ENCODE measurements around the gene FLCN.

- no peak for TF ChIP-seq CTCF (IDR thresholded peaks at IDR 0.05 in 4 of 5, conservative IDR thresholded peaks at IDR 0.05 in 1 of 5)
- no peak for TF ChIP-seq POLR2A (IDR thresholded peaks at IDR 0.05)
Measured at GRCh38 chr17:17166446-17166845, 70.5 kb downstream of the FLCN start.
